ENCODE measurements around the gene ZDHHC16. TPM values are rescaled to one million over a fixed set of nuclear protein-coding genes. Genes with fewer than 3 reads are reported as not detected.

Gene ZDHHC16
- total RNA-seq, 2 experiments from 2014 or later = 31.0 to 38.4 TPM

- ChIA-PET CTCF (ENCODE audit: unreplicated experiment) (no interaction called here), POLR2A (no interaction called here)
- H3K4me3 ChIP-seq (ENCODE audit: low read depth, low read length, poor library complexity, severe bottlenecking) = no peak overlapping the region
- H2AFZ ChIP-seq (ENCODE audit: low read length) = no peak overlapping the region
- H3K4me1 ChIP-seq (ENCODE audit: insufficient read depth, low read length, poor library complexity, severe bottlenecking) = no peaks in the 10 kb centered on the region
- TF ChIP-seq CTCF (conservative IDR thresholded peaks at IDR 0.05; ENCODE audit: low read length) = no peak
- TF ChIP-seq EZH2phosphoT487 (IDR thresholded peaks at IDR 0.05; ENCODE audit: borderline replicate concordance, low read depth, low read length) = no peak
- H4K20me1 ChIP-seq (ENCODE audit: insufficient read depth, low read length) = no peaks in the 10 kb centered on the region
- no peak overlapping the region for H3K4me2 ChIP-seq (ENCODE audit: low read length)
- no peaks in the 10 kb centered on the region for H3K9me3 ChIP-seq (ENCODE audit: low read length)
- H3K79me2 ChIP-seq (ENCODE audit: insufficient read depth, low read depth, low read length) = no peaks in the 10 kb centered on the region
- intact Hi-C loops (cut with micrococcal nuclease; ENCODE audit: unreplicated experiment) = no loop called here
- no peak overlapping the region for H3K27ac ChIP-seq (ENCODE audit: low read depth, low read length, poor library complexity, severe bottlenecking)
- no peaks in the 10 kb centered on the region for H3K9me2 ChIP-seq (ENCODE audit: insufficient read depth, low read length)
- no peaks in the 10 kb centered on the region for H3K36me3 ChIP-seq (ENCODE audit: insufficient read depth, low read length)
- no TSS peak for BruUV-seq (replicated peaks)
- DNase-seq (ENCODE audit: low spot score) = no peak
These were observed 59.2 kb downstream of the ZDHHC16 start for GRCh38 chr10:97505152-97505551.

- no peak overlapping the region for H3K27ac ChIP-seq (ENCODE audit: low read depth, low read length, poor library complexity, severe bottlenecking)
- H2AFZ ChIP-seq (ENCODE audit: low read length) = no peak overlapping the region
- H4K20me1 ChIP-seq (ENCODE audit: insufficient read depth, low read length) = no peaks in the 10 kb centered on the region
- H3K79me2 ChIP-seq (ENCODE audit: insufficient read depth, low read depth, low read length) = no peaks in the 10 kb centered on the region
- intact Hi-C loops (cut with micrococcal nuclease; ENCODE audit: unreplicated experiment) = no loop called here
- no TSS peak for BruUV-seq (replicated peaks)
- H3K9me3 ChIP-seq (ENCODE audit: low read length) = no peaks in the 10 kb centered on the region
- H3K4me2 ChIP-seq (ENCODE audit: low read length) = no peak overlapping the region
- CTCF ChIA-PET (ENCODE audit: unreplicated experiment) = no interaction called here
- no peak for DNase-seq (ENCODE audit: low spot score)
- no peak overlapping the region for H3K4me3 ChIP-seq (ENCODE audit: low read depth, low read length, poor library complexity, severe bottlenecking)
- no peaks in the 10 kb centered on the region for H3K9me2 ChIP-seq (ENCODE audit: insufficient read depth, low read length)
- no peak for TF ChIP-seq EZH2phosphoT487 (IDR thresholded peaks at IDR 0.05; ENCODE audit: borderline replicate concordance, low read depth, low read length)
- no peak for TF ChIP-seq CTCF (conservative IDR thresholded peaks at IDR 0.05; ENCODE audit: low read length)
- H3K4me1 ChIP-seq (ENCODE audit: insufficient read depth, low read length, poor library complexity, severe bottlenecking) = no peaks in the 10 kb centered on the region
- POLR2A ChIA-PET = interaction anchor here (0.6 kb wide), 1 partner anchor 90 kb away, joined by 4 read pairs; no protein-coding TSS in a partner anchor
- no peaks in the 10 kb centered on the region for H3K36me3 ChIP-seq (ENCODE audit: insufficient read depth, low read length)
These were observed 60.4 kb downstream of the ZDHHC16 start for GRCh38 chr10:97506199-97506991.

Small RNAs within 50 kb of the gene (small RNA-seq; reads per million reads assigned to genes)
- not detected for gene RF00019

Other genes with a start within 250 kb of the ZDHHC16 start
- 33.3 and 34.1 TPM in 2 replicates for gene ARHGAP19, start 153.5 kb upstream of the ZDHHC16 start, total RNA-seq (2014; rRNA removed; shearing (Covaris generic))
- gene ARHGAP19, start 153.5 kb upstream of the ZDHHC16 start, total RNA-seq (2022) = 60.5 and 73.1 TPM in 2 replicates
- 5.1 and 7.0 TPM in 2 replicates for gene FRAT1, start 126.9 kb upstream of the ZDHHC16 start, total RNA-seq (2014; rRNA removed; shearing (Covaris generic))
- gene FRAT1, start 126.9 kb upstream of the ZDHHC16 start, total RNA-seq (2022) = 12.2 and 12.4 TPM in 2 replicates
- 9.3 and 12.3 TPM in 2 replicates for gene FRAT2, start 111.4 kb upstream of the ZDHHC16 start, total RNA-seq (2014; rRNA removed; shearing (Covaris generic))
- 18.3 and 18.4 TPM in 2 replicates for gene FRAT2, start 111.4 kb upstream of the ZDHHC16 start, total RNA-seq (2022)
- gene RRP12, start 44.8 kb upstream of the ZDHHC16 start, total RNA-seq (2014; rRNA removed; shearing (Covaris generic)) = 32.1 and 38.6 TPM in 2 replicates
- gene RRP12, start 44.8 kb upstream of the ZDHHC16 start, total RNA-seq (2022) = 32.7 and 39.3 TPM in 2 replicates
- gene PGAM1, start 20.0 kb upstream of the ZDHHC16 start, total RNA-seq (2014; rRNA removed; shearing (Covaris generic)) = 243 and 289 TPM in 2 replicates
- 286 and 467 TPM in 2 replicates for gene PGAM1, start 20.0 kb upstream of the ZDHHC16 start, total RNA-seq (2022)
- gene EXOSC1, start 169 bp upstream of the ZDHHC16 start, total RNA-seq (2014; rRNA removed; shearing (Covaris generic)) = 46.8 and 59.6 TPM in 2 replicates
- gene EXOSC1, start 169 bp upstream of the ZDHHC16 start, total RNA-seq (2022) = 54.8 and 56.2 TPM in 2 replicates
- 74.4 and 95.7 TPM in 2 replicates for gene MMS19, start 52.2 kb downstream of the ZDHHC16 start, total RNA-seq (2014; rRNA removed; shearing (Covaris generic))
- 74.8 and 90.3 TPM in 2 replicates for gene MMS19, start 52.2 kb downstream of the ZDHHC16 start, total RNA-seq (2022)
- 1.1 and 1.4 TPM in 2 replicates for gene UBTD1, start 52.7 kb downstream of the ZDHHC16 start, total RNA-seq (2014; rRNA removed; shearing (Covaris generic))
- gene UBTD1, start 52.7 kb downstream of the ZDHHC16 start, total RNA-seq (2022) = 2.0 and 2.2 TPM in 2 replicates
- gene ANKRD2, start 126.6 kb downstream of the ZDHHC16 start, total RNA-seq (2014; rRNA removed; shearing (Covaris generic)) = not detected in 2 replicates
- gene ANKRD2, start 126.6 kb downstream of the ZDHHC16 start, total RNA-seq (2022) = not detected in 2 replicates
- gene HOGA1, start 138.2 kb downstream of the ZDHHC16 start, total RNA-seq (2014; rRNA removed; shearing (Covaris generic)) = not detected in 2 replicates
- gene HOGA1, start 138.2 kb downstream of the ZDHHC16 start, total RNA-seq (2022) = 0.25 TPM in 1 of 2 replicates, not detected in the other
- gene C10orf62, start 143.5 kb downstream of the ZDHHC16 start, total RNA-seq (2014; rRNA removed; shearing (Covaris generic)) = not detected in 2 replicates
- gene C10orf62, start 143.5 kb downstream of the ZDHHC16 start, total RNA-seq (2022) = not detected in 2 replicates
- gene MORN4, start 187.3 kb downstream of the ZDHHC16 start, total RNA-seq (2014; rRNA removed; shearing (Covaris generic)) = 2.4 and 2.9 TPM in 2 replicates
- gene MORN4, start 187.3 kb downstream of the ZDHHC16 start, total RNA-seq (2022) = 5.4 TPM in 2 replicates
- gene PI4K2A, start 194.5 kb downstream of the ZDHHC16 start, total RNA-seq (2014; rRNA removed; shearing (Covaris generic)) = 8.0 and 9.2 TPM in 2 replicates
- gene PI4K2A, start 194.5 kb downstream of the ZDHHC16 start, total RNA-seq (2022) = 11.9 and 12.7 TPM in 2 replicates
- gene AVPI1, start 241.1 kb downstream of the ZDHHC16 start, total RNA-seq (2014; rRNA removed; shearing (Covaris generic)) = 2.8 and 4.6 TPM in 2 replicates
- gene AVPI1, start 241.1 kb downstream of the ZDHHC16 start, total RNA-seq (2022) = 2.1 and 3.2 TPM in 2 replicates

Data from OCI-LY7 (cell line).